H9 (cell line): ENCODE data around the gene PRPF40A. TPM values are rescaled to one million over a fixed set of nuclear protein-coding genes. Genes with fewer than 3 reads are reported as not detected.

ENCODE experiments used
- DNase-seq: peaks from one replicate; pipeline ENCODE4 v3.0.0-alpha.2; 2017
- H2AFZ ChIP-seq: one replicate; pipeline ENCODE4 v1.6.1; 2013; ENCODE audit warnings: mild to moderate bottlenecking, low read length, control low read depth, moderate library complexity
- H2AK5ac ChIP-seq: 2 replicates; pipeline ENCODE4 v1.6.1; 2013; ENCODE audit warnings: low read length, control low read depth, mixed read lengths; ENCODE audit not compliant: insufficient read length
- H2BK120ac ChIP-seq: one replicate; pipeline ENCODE4 v1.6.1; 2013; ENCODE audit warnings: low read depth, mild to moderate bottlenecking, low read length, control low read depth, inconsistent platforms; ENCODE audit not compliant: poor library complexity, severe bottlenecking
- H2BK12ac ChIP-seq: 2 replicates; pipeline ENCODE4 v1.6.1; 2013; ENCODE audit warnings: low read length, control low read depth, mixed read lengths, low read depth; ENCODE audit not compliant: insufficient read length
- H2BK15ac ChIP-seq: 2 replicates; pipeline ENCODE4 v1.6.1; 2013; ENCODE audit warnings: low read depth, low read length, control low read depth
- H2BK20ac ChIP-seq: one replicate; pipeline ENCODE4 v1.6.1; 2013; ENCODE audit warnings: low read depth, mild to moderate bottlenecking, low read length, control low read depth, inconsistent platforms; ENCODE audit not compliant: poor library complexity, severe bottlenecking
- H2BK5ac ChIP-seq: 2 replicates; pipeline ENCODE4 v1.6.1; 2013; ENCODE audit warnings: low read length, control low read depth, mixed read lengths; ENCODE audit not compliant: insufficient read length
- H3K14ac ChIP-seq: 2 replicates; pipeline ENCODE4 v1.6.1; 2013; ENCODE audit warnings: low read length, control low read depth; ENCODE audit not compliant: insufficient read depth
- H3K18ac ChIP-seq: 2 replicates; pipeline ENCODE4 v1.6.1; 2013; ENCODE audit warnings: low read depth, mild to moderate bottlenecking, mixed read lengths, low read length, control low read depth; ENCODE audit not compliant: insufficient read length
- H3K23ac ChIP-seq: 2 replicates; pipeline ENCODE4 v1.6.1; 2013; ENCODE audit warnings: low read length, control low read depth, mixed read lengths, low read depth; ENCODE audit not compliant: insufficient read length
- H3K23me2 ChIP-seq: 2 replicates; pipeline ENCODE4 v1.6.1; 2013; ENCODE audit warnings: low read depth, mild to moderate bottlenecking, mixed read lengths, low read length, control low read depth; ENCODE audit not compliant: insufficient read length, poor library complexity, severe bottlenecking
- H3K27ac ChIP-seq: 2 replicates; pipeline ENCODE4 v1.5.1; 2013; ENCODE audit warnings: low read length, control low read depth, mixed read lengths, low read depth; ENCODE audit not compliant: insufficient read length
- H3K27me3 ChIP-seq: 2 replicates; pipeline ENCODE4 v1.6.1; 2013; ENCODE audit warnings: low read length, control low read depth, inconsistent platforms; ENCODE audit not compliant: insufficient read depth
- H3K4ac ChIP-seq: 2 replicates; pipeline ENCODE4 v1.6.1; 2013; ENCODE audit warnings: low read depth, mild to moderate bottlenecking, control low read depth, inconsistent platforms, low read length, moderate library complexity
- H3K4me1 ChIP-seq: 2 replicates; pipeline ENCODE4 v1.6.1; 2013; ENCODE audit warnings: low read length, control low read depth, inconsistent platforms; ENCODE audit not compliant: insufficient read depth
- H3K4me2 ChIP-seq: 2 replicates; pipeline ENCODE4 v1.6.1; 2013; ENCODE audit warnings: low read length, control low read depth, mixed read lengths; ENCODE audit not compliant: insufficient read length, insufficient read depth
- H3K56ac ChIP-seq: 2 replicates; pipeline ENCODE4 v1.6.1; 2013; ENCODE audit warnings: low read depth, mild to moderate bottlenecking, mixed read lengths, low read length, control low read depth; ENCODE audit not compliant: insufficient read length
- H3K79me1 ChIP-seq: 2 replicates; pipeline ENCODE4 v1.6.1; 2013; ENCODE audit warnings: low read depth, mild to moderate bottlenecking, moderate library complexity, low read length, control low read depth, inconsistent platforms; ENCODE audit not compliant: insufficient read depth, poor library complexity, severe bottlenecking
- H3K79me2 ChIP-seq: 2 replicates; pipeline ENCODE4 v1.6.1; 2013; ENCODE audit warnings: low read length, control low read depth, inconsistent platforms; ENCODE audit not compliant: insufficient read depth
- H3K9ac ChIP-seq: 2 replicates; pipeline ENCODE4 v1.6.1; 2013; ENCODE audit warnings: low read length, control low read depth, mixed read lengths; ENCODE audit not compliant: insufficient read length; ENCODE audit errors: extremely low read depth
- H3K9me3 ChIP-seq: one replicate; pipeline ENCODE4 v1.6.1; 2013; ENCODE audit warnings: low read depth, low read length, inconsistent platforms; ENCODE audit not compliant: control insufficient read depth
- H3T11ph ChIP-seq: one replicate; pipeline ENCODE4 v1.6.1; 2013; ENCODE audit warnings: mild to moderate bottlenecking, low read length, control low read depth, inconsistent platforms
- H4K20me1 ChIP-seq: one replicate; pipeline ENCODE4 v1.6.1; 2013; ENCODE audit not compliant: control insufficient read depth, insufficient read length, insufficient read depth
- H4K5ac ChIP-seq: 2 replicates; pipeline ENCODE4 v1.6.1; 2013; ENCODE audit warnings: low read depth, mild to moderate bottlenecking, mixed read lengths, low read length, control low read depth; ENCODE audit not compliant: insufficient read length
- H4K8ac ChIP-seq: replicated peaks from 2 replicates; pipeline ENCODE4 v1.6.1; 2013; ENCODE audit warnings: low read length, control low read depth, mixed read lengths, low read depth; ENCODE audit not compliant: insufficient read length
- H4K91ac ChIP-seq: 2 replicates; pipeline ENCODE4 v1.6.1; 2013; ENCODE audit warnings: low read depth, mild to moderate bottlenecking, moderate library complexity, mixed read lengths, low read length, control low read depth; ENCODE audit not compliant: insufficient read length
- H3K27ac Mint-ChIP-seq, 3 experiments: 2 replicates in 2 of 3; 3 replicates in 1 of 3; pipeline ENCODE4 v1.8.0; 2020 to 2021; ENCODE audit warnings: mixed read lengths in 3 of 3, mild to moderate bottlenecking in 1 of 3, moderate library complexity in 1 of 3
- H3K27me3 Mint-ChIP-seq: 2 replicates; pipeline ENCODE4 v1.8.0; 2021; ENCODE audit warnings: low read depth, mild to moderate bottlenecking, moderate library complexity, mixed read lengths
- H3K36me3 Mint-ChIP-seq, 3 experiments: 2 replicates in 2 of 3; 3 replicates in 1 of 3; pipeline ENCODE4 v1.8.0; 2020 to 2021; ENCODE audit warnings: low read depth in 3 of 3, mixed read lengths in 3 of 3; ENCODE audit not compliant: insufficient read depth in 1 of 3
- H3K4me1 Mint-ChIP-seq, 2 experiments: 2 replicates each; pipeline ENCODE4 v1.8.0; 2020; ENCODE audit warnings: mixed read lengths in 2 of 2
- H3K4me3 Mint-ChIP-seq, 2 experiments: 2 replicates in 1 of 2; 3 replicates in 1 of 2; pipeline ENCODE4 v1.8.0; 2020 to 2021; ENCODE audit warnings: mild to moderate bottlenecking in 2 of 2, mixed read lengths in 2 of 2, moderate library complexity in 1 of 2
- H3K9me3 Mint-ChIP-seq, 2 experiments: 2 replicates in 1 of 2; 3 replicates in 1 of 2; pipeline ENCODE4 v1.8.0; 2020; ENCODE audit warnings: mild to moderate bottlenecking in 2 of 2, mixed read lengths in 2 of 2, moderate library complexity in 1 of 2
- CTCF ChIP-seq: fragments of 200-600 bp; sonication (generic); conservative IDR thresholded peaks from 3 replicates; pipeline ENCODE4 v1.8.0; 2021; ENCODE audit warnings: antibody characterized with exemption, mild to moderate bottlenecking
- WGBS: extraction: QIAGEN DNeasy Blood & Tissue Kit; methylation state at CpG from one replicate; pipeline ENCODE4 v1.1.7; 2013; ENCODE audit warnings: missing lambda C conversion rate, low lambda C conversion rate, mixed read lengths; ENCODE audit not compliant: insufficient read length; ENCODE audit errors: extremely low coverage; 5-methylcytosine and 5-hydroxymethylcytosine counted together
- total RNA-seq: library from RNA; stranded (reverse); gene quantifications from 2 replicates; pipeline ENCODE4 v1.2.1, GENCODE V29; 2021

PRPF40A gene
- total RNA-seq, 1 experiment from 2014 or later: 158 TPM

DNA sequence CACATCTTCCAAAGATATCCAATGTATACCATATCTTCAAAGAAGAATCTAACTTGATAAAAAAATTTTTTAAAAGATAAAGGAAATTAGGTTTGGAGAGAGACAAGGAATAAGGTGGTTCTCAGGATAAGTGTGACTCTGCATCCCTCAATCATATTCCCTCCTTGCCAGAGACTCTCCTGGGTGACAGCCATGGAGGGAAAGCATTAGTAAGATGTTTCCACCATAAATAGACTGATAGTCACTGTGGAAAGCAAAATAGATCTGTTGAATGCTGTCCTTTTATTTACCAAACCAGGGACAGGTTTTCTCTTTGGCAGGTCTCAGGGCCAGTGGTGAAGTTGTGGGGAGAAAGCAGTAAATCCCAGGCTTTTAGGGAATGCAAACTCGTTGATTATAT is 107.6 kb downstream of the PRPF40A start:
- no peak overlapping the region for H3K27ac ChIP-seq

More for the DNA sequence above, 107.6 kb downstream of the PRPF40A start:
- H2BK120ac ChIP-seq: no peak overlapping the region
- no peak overlapping the region for H4K91ac ChIP-seq
- no CpG with 5 or more reads among the region's 1 CpG for WGBS
- peaks cover 7 to 27% (median 24%) of the 10 kb centered on the region in 3 experiments; a peak in 6 of 7 replicates for H3K36me3 Mint-ChIP-seq
- H3K27me3 ChIP-seq: no peaks in the 10 kb centered on the region
- no peak overlapping the region for H4K8ac ChIP-seq
- no peaks in the 10 kb centered on the region for H3K4me1 Mint-ChIP-seq
- TF ChIP-seq CTCF: no peak
- H3K27me3 Mint-ChIP-seq: no peaks in the 10 kb centered on the region
- no peak overlapping the region; a peak in 1 of 7 replicates for H3K27ac Mint-ChIP-seq
- H2AK5ac ChIP-seq: no peak overlapping the region
- H3K23ac ChIP-seq: no peak overlapping the region
- H3K9me3 ChIP-seq: no peaks in the 10 kb centered on the region
- H3K4me1 ChIP-seq: no peaks in the 10 kb centered on the region
- H3K9ac ChIP-seq: no peak overlapping the region
- no peak overlapping the region for H2BK15ac ChIP-seq
- H3K79me2 ChIP-seq: no peaks in the 10 kb centered on the region
- no peak overlapping the region for H3K4me2 ChIP-seq
- H3K56ac ChIP-seq: no peak overlapping the region
- H2BK12ac ChIP-seq: no peak overlapping the region
- H3K14ac ChIP-seq: no peak overlapping the region
- H3K4ac ChIP-seq: no peak overlapping the region
- H3K18ac ChIP-seq: no peak overlapping the region
- no peak overlapping the region for H2AFZ ChIP-seq
- H2BK20ac ChIP-seq: no peak overlapping the region
- H3K23me2 ChIP-seq: no peaks in the 10 kb centered on the region
- no peaks in the 10 kb centered on the region for H3K79me1 ChIP-seq
- H3K9me3 Mint-ChIP-seq: no peaks in the 10 kb centered on the region
- H4K5ac ChIP-seq: no peak overlapping the region
- H4K20me1 ChIP-seq: no peaks in the 10 kb centered on the region
- no peak overlapping the region for H2BK5ac ChIP-seq
- DNase-seq: no peak
- no peak overlapping the region for H3T11ph ChIP-seq
- no peak overlapping the region for H3K4me3 Mint-ChIP-seq
